HG03108 (cell line): ENCODE results near the gene LDLRAD4.
"Not testable (repeated sequence)": the region's sequence is repeated elsewhere in the genome, so short reads cannot be mapped to it uniquely, and the experiment has no call there.

Source experiments
- ATAC-seq: cut with Tn5 transposase; IDR thresholded peaks from one replicate; pipeline ENCODE4 v1.9.1; 2021; ENCODE audit warnings: moderate library complexity; ENCODE audit not compliant: unreplicated experiment

The LDLRAD4 gene

DNA sequence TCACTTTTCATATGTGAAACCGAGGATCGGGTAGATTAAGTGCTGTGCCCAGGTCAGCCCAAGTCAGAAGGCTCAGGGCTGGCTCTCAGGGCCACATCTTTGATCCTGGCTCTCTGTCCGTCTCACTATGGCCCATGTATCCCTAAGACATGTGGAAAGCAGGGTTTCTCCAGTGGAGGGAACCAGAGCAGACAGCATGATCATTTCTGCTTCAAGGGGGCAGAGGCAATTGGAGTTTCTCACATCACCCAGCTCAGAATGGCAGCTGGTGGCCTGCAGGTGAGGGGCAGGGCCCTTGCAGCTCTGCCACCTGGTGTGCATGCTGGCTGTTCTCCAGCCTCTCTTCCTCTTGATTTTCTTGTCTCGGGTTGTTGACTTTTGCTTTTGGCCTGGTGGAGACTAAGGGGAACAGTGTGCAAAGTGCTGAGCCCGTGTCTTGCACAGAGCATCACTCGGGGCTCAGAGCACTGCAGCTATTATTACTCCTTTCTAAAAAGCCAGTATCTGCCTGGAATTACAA, 27.0 kb downstream of the LDLRAD4 start:
- no peak for ATAC-seq

DNA sequence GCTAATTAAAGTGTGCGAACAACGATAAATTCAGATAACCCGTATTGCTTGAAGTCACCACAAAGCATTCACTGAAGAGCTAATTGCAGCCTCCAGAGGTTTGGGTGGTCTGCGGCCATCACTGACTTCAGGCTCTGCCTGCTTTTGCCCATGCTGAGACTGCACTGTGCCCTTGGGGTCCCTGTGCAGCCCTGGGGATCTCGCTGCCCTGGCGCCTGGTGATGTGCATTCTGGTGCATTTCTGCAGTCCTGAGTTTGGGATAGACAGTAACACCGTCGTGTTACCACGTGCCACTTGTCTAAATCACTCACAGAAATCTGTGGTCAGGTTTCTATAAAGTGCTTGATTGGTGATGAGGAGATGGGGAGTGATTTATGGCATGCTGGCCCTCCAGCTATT, 27.6 kb downstream of the LDLRAD4 start:
- ATAC-seq, result no peak

DNA sequence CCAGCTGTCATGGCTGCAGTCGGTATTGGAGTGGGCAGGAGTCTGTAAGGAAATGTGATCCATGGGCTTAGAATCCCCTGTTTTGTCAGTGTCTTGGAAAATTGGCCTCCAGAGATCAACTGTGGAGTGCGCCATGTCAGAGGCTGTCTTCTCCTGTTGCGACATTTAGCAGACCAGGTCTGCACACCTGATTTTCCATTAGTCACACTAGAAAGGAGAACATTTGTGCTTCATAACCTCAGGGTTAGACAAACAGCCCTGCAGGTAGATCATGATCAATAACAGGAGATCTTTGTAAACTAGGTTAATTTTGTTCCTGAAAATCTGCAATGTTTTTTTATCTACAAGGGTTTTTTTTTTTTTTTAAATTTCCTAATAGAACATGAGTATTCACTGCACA, 28.0 kb downstream of the LDLRAD4 start:
- ATAC-seq, result no peak

- no peak for ATAC-seq
Observed at GRCh38 chr18:13247506-13247905, 28.9 kb downstream of the LDLRAD4 start.

DNA sequence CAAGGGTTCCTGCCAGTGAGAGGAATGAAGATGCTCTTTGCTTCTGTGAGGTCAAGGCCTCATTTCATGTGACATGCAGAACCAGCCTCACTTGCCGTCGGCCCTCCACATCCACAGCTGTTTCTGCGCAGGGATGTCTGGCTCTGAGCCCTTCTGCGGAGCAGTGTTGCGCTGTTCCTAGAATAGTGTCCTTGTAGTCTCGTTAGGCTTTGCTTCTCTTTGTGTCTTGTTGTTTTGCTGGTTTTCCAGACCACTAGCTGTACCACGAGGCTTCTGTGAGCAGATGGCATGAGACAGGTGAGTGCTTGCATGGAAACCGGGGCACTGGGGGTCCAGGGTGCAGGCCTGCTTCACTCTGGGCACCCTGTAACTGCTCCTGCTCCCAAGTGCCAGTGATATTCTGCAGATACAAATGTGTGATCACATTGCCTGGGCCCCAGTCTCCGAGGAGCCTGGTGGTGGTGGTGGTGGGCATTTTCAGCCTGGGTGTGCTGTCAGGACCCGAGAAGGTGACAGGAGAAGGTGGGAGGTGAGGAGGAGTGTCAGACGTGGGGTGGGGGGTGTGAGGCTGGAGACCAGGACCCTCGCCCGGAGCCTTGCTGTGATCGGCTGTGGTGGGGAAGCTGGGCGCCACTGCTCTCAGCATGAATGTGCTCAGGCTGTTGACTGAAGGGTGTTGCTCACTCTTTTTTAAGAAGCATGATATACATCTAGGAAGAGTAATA, 34.3 kb downstream of the LDLRAD4 start:
- ATAC-seq, result no peak

- ATAC-seq, result no peak
Observed at GRCh38 chr18:13253786-13254688, 35.5 kb downstream of the LDLRAD4 start.

DNA sequence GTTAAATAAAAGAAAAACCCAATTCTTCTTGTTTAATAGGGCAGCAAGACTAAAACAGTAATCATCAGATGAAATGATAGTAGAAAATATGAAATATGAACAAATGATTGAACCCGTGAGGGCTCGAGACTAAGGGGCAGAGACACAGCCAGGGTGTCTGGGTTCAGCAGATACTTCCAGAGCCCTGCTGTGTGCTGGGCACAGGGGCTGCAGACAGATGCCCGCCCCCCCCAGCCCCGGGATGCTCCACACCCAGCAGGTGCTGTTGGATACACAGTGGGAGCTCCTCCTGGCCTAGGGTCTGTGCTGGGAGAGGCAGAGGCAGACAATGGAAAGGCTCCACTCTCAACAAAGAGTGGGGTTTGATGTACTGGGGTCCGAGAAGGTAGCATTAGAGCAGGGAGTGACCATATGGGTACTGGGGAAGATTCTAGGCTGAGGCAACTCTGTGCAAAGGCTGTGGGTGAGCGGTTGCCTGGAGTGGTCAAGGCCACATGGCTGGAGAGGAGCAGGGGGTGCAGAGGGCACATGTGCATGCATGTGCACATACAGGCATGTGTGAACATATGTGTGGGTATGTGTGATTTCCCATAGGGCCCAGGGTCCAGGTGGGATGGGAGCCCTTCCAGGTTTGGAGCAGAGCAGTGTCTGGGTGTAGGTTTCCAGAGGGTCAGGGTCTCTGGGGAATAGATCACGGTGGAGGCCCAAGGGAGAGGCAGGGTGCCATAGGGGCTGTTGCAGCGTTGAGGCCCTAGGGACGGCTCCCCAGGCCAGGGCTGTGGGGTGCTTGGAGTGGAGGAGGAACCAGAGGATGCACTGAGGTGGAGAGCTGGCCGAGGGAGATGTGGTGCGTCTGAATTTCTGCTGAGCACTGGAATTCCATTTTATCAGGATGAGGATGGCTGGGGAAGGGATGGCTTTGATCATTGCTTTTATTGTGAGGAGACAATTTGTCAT, 36.7 kb downstream of the LDLRAD4 start:
- ATAC-seq, result no peak

GRCh38 chr18:13256444-13257305, 38.1 kb downstream of the LDLRAD4 start:
- ATAC-seq, result no peak

DNA sequence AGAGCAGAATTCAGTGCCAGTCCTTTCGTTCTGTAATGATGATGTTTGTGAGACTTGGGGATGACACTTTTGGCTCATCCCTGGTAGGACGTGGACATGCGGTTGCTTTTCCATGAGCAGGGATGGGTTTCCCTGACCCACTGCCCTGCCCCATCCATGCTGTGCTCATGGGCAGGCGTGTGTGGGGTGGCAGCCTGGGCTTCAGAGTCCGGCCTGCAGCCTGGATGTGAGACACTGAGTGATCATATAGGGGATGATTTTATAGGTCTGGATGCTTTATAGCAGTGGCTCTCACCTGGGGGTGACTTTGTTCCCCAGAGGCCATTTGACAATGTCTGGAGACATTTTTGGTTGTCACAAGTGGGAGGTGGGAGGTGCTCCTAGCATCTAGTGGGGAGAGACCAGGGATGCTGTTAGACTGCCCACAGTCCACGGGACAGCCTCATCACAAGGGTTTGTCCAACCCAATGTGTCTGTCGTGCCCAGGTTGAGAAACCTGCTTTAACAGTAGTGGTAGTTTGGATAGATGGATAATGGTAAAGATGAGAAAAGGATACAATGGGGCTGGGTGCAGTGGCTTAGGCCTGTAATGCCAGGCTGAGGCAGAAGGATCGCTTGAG, 38.9 kb downstream of the LDLRAD4 start:
- ATAC-seq, result no peak

DNA sequence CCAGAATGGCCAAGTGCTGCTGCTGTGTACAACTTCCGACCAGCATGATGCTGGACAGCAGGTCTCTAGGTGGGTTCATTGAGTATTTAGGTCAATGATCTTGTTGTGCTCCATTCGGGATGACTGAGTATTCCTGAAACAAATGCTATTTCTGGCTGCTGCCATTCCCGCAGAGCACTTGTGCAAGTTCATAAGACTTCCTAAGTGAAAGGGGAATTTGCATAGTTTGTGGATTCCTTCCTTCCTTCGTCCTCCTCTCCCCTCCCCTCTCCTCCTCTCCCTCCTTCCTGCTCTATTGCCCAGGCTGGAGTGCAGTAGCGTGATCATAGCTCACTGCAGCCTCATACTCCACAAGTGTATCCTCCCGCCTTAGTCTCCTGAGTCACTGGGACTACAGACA, 40.4 kb downstream of the LDLRAD4 start:
- no peak for ATAC-seq

GRCh38 chr18:13259701-13260100, 41.1 kb downstream of the LDLRAD4 start:
- no peak for ATAC-seq

- no peak for ATAC-seq
Observed at GRCh38 chr18:13260197-13260934, 41.8 kb downstream of the LDLRAD4 start.

DNA sequence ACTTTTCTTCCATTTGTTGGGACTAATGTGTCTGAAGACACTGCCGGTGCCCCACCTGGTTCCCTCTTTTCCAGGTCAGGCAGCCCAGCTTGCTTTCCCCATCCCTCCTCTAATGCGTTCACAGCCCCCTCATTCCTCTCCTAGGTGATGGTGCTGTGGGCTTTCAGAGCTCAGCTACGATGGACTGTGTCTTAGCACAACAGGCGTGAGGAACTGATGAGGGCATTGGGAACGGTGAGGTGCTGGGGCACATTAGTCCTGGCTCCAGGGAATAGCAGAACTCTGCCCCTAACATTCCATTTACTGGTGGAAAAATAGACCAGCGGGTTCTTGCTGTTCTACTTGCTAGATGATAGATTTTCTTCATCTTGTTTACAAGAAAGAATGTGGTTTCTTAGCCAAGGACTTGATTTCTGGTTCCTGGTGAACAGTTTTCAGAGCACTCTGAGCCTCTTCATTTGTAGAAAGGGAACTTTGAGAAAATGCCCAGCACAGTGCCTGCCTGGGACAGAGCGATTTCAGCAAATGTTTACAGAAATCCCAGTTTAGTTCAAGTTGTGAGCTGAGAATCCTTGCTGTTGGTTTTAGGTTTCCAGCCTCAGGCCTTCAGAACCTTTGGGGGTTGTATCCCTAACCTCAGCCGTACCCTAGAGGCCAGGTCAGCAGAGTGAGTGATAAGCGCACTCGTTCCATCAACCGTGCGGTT, 42.5 kb downstream of the LDLRAD4 start:
- no peak for ATAC-seq

GRCh38 chr18:13261661-13262357, 43.2 kb downstream of the LDLRAD4 start:
- no peak for ATAC-seq

DNA sequence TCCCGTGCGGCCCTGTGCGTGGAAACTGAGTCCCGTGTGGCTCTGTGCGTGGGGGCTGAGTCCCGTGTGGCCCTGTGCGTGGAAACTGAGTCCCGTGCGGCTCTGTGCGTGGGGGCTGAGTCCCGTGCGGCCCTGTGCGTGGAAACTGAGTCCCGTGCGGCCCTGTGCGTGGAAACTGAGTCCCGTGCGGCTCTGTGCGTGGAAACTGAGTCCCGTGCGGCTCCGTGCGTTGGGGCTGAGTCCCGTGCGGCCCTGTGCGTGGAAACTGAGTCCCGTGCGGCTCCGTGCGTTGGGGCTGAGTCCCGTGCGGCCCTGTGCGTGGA, 43.8 kb downstream of the LDLRAD4 start:
- ATAC-seq, result not testable (repeated sequence)

DNA sequence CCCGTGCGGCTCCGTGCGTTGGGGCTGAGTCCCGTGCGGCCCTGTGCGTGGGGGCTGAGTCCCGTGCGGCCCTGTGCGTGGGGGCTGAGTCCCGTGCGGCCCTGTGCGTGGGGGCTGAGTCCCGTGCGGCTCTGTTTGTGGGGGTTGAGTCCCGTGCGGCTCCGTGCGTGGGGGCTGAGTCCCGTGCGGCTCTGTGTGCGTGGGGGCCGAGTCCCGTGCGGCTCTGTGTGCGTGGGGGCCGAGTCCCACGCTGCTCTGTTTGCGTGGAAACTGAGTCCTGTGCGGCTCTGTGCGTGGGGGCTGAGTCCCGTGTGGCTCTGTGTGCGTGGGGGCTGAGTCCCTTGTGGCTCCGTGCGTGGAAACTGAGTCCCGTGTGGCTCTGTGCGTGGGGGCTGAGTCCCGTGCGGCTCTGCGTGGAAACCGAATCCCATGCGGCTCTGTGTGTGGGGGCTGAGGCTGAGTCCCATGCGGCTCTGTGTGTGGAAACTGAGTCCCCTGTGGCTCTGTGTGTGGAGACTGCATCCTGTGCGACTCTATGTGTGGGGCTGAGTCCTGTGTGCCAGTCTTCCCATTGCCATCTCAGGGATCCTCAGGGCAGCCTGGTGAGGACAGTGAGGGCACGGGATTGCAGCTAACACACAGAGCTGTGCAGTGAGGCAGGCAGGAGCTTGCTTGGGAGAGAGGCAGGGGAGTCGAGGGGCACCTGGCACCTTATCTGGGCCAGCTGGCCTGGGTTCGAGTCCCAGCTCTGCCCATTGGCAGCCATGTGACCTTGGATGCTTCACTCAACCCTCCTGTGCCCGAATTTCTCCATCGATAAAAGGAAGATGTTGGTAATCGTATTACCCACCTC, 44.5 kb downstream of the LDLRAD4 start:
- ATAC-seq, result no peak
